Measurements from ENCODE around the gene CCDC106. TPM values are rescaled to one million over a fixed set of nuclear protein-coding genes. Genes with fewer than 3 reads are reported as not detected.

The CCDC106 gene
- total RNA-seq, 1 experiment from 2014 or later = 19.9 TPM

DNA sequence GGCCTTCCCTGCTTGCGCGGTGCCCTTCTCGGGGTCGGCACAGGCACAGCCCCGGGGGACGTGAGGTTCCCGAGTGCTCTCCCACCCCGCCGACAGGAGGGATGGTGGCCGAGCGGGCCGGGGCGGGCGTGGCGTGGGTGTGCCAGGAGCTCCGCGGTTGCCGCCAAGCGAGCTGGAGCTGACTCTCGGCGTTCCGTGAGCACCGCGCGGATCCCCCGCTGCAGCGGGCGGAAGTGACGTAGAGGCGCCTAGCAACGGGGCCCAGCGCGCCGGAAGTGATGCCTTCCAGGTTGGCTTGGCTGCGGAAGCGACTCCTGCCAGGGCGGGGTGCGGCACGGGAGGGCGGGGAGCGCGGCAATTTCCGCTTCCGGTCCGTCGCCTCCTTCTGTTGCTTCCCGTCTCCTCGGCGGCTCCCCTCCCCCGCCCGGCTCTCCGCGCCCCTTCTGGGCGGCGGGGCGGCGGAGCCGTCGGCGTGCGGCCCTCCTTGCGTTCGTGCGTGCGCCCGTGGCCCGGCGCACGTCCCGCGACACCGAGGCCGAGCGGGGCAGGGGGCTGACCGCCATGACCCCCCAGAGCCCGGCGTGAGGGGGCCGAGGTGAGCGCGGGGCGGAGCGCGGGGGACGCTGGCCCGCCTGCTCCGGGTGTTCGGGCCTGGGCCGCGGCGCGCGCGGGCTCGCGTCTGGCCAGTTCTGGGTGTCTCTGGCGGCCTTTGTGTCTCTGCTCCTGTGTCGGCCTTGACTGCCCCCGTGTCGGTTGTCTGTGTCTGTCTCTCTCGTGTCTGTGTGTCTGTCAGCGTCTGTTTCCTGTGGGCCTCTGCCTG, 27.0 kb downstream of the CCDC106 start, which contains the start of gene EPN1:
Gene EPN1, plus strand, starts transcription at position 386 of the 820 bp plus-strand sequence. CDS start 3,402 bp downstream, outside the sequence.
- Histone ChIP-seq H3K14ac (ENCODE audit: insufficient read depth, low read length) (peak within 1 kb of the TSS; percentile 82), H4K91ac (ENCODE audit: insufficient read length, low read depth, low read length) (no peak within 1 kb of the TSS), H3K27me3 (ENCODE audit: insufficient read depth, low read length) (no peaks in the 10 kb centered on the region), H2BK20ac (ENCODE audit: low read depth, low read length, poor library complexity, severe bottlenecking) (no peak within 1 kb of the TSS), H4K8ac (replicated peaks; ENCODE audit: insufficient read length, low read depth, low read length) (no peak within 1 kb of the TSS), H4K5ac (ENCODE audit: insufficient read length, low read depth, low read length) (no peak within 1 kb of the TSS), H3K18ac (ENCODE audit: insufficient read length, low read depth, low read length) (no peak within 1 kb of the TSS), H3K4ac (ENCODE audit: low read depth, low read length) (no peak within 1 kb of the TSS), H2BK120ac (ENCODE audit: low read depth, low read length, poor library complexity, severe bottlenecking) (no peak within 1 kb of the TSS), H3K23me2 (ENCODE audit: insufficient read length, low read depth, low read length, poor library complexity, severe bottlenecking) (peaks cover 6% of the 10 kb centered on the region), H3T11ph (ENCODE audit: low read length) (no peak within 1 kb of the TSS), H3K4me2 (ENCODE audit: insufficient read depth, insufficient read length, low read length) (peak within 1 kb of the TSS; percentile 77), H3K23ac (ENCODE audit: insufficient read length, low read depth, low read length) (no peak within 1 kb of the TSS), H4K20me1 (ENCODE audit: control insufficient read depth, insufficient read depth, insufficient read length) (no peaks in the 10 kb centered on the region), H2BK5ac (ENCODE audit: insufficient read length, low read length) (no peak within 1 kb of the TSS), H3K56ac (ENCODE audit: insufficient read length, low read depth, low read length) (no peak within 1 kb of the TSS), H3K9ac (ENCODE audit: extremely low read depth, insufficient read length, low read length) (peak within 1 kb of the TSS; percentile 21), H3K4me1 (ENCODE audit: insufficient read depth, low read length) (no peaks in the 10 kb centered on the region), H3K79me1 (ENCODE audit: insufficient read depth, low read depth, low read length, poor library complexity, severe bottlenecking) (peaks cover 12% of the 10 kb centered on the region), H2AFZ (ENCODE audit: low read length) (no peak within 1 kb of the TSS), H2BK12ac (ENCODE audit: insufficient read length, low read depth, low read length) (no peak within 1 kb of the TSS), H2AK5ac (ENCODE audit: insufficient read length, low read length) (no peak within 1 kb of the TSS), H3K79me2 (ENCODE audit: insufficient read depth, low read length) (peaks cover 19% of the 10 kb centered on the region; the same call in 1 of the 2 replicates), H3K27ac (ENCODE audit: insufficient read length, low read depth, low read length) (no peak within 1 kb of the TSS), H2BK15ac (ENCODE audit: low read depth, low read length) (no peak within 1 kb of the TSS), H3K9me3 (ENCODE audit: control insufficient read depth, low read depth, low read length) (no peaks in the 10 kb centered on the region)
- peaks cover 28 to 61% (median 56%) of the 10 kb centered on the region in 3 experiments; a peak in 6 of 7 replicates for H3K36me3 Mint-ChIP-seq (ENCODE audit: insufficient read depth in 1 of 3, low read depth in 3 of 3)
- DNase-seq = peak; percentile 98
- H3K27me3 Mint-ChIP-seq (ENCODE audit: low read depth) = no peaks in the 10 kb centered on the region
- no peaks in the 10 kb centered on the region; a peak in 1 of 5 replicates for H3K9me3 Mint-ChIP-seq
- peak within 1 kb of the TSS; percentile 94 to 98 for H3K4me3 Mint-ChIP-seq
- peaks cover 41 to 48% of the 10 kb centered on the region in 2 experiments for H3K4me1 Mint-ChIP-seq
- no CpG with 5 or more reads among the region's 101 CpGs for WGBS (ENCODE audit: extremely low coverage, insufficient read length, low lambda C conversion rate)
- TF ChIP-seq, protein P1, sequence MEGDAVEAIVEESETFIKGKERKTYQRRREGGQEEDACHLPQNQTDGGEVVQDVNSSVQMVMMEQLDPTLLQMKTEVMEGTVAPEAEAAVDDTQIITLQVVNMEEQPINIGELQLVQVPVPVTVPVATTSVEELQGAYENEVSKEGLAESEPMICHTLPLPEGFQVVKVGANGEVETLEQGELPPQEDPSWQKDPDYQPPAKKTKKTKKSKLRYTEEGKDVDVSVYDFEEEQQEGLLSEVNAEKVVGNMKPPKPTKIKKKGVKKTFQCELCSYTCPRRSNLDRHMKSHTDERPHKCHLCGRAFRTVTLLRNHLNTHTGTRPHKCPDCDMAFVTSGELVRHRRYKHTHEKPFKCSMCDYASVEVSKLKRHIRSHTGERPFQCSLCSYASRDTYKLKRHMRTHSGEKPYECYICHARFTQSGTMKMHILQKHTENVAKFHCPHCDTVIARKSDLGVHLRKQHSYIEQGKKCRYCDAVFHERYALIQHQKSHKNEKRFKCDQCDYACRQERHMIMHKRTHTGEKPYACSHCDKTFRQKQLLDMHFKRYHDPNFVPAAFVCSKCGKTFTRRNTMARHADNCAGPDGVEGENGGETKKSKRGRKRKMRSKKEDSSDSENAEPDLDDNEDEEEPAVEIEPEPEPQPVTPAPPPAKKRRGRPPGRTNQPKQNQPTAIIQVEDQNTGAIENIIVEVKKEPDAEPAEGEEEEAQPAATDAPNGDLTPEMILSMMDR (conservative IDR thresholded peaks at IDR 0.05) = no peak
- H3K27ac Mint-ChIP-seq = peak within 1 kb of the TSS; percentile 93 to 98 (median 98)

Data from H9 (cell line).